Measurements from ENCODE around the gene DDTL. TPM values are rescaled to one million over a fixed set of nuclear protein-coding genes. Genes with fewer than 3 reads are reported as not detected.
A peak's percentile ranks its signal among the peaks of the same experiment; 100 is the strongest.

The DDTL gene
- total and polyA plus RNA-seq, 2 of the 4 experiments (the other 2 are of a cell fraction) = 0.36 to 1.5 TPM

GRCh38 chr22:24005201-24005600 is 38.5 kb downstream of the DDTL start, which contains the start of gene GSTT4:
Gene GSTT4, minus strand, starts transcription at chr22:24005453. Its CDS starts 97 bp downstream, at chr22:24005356.
- Histone ChIP-seq H4K20me1 (ENCODE audit: insufficient read depth, low read length) (no peaks in the 10 kb centered on the region), H2AK5ac (ENCODE audit: low read depth, low read length) (no peak within 1 kb of the TSS; the same call in 1 of the 2 replicates), H3K9ac (ENCODE audit: low read depth, low read length) (no peak within 1 kb of the TSS), H3K4ac (ENCODE audit: low read depth, low read length) (no peak within 1 kb of the TSS), H3K23ac (ENCODE audit: low read depth, low read length) (no peak within 1 kb of the TSS), H4K5ac (ENCODE audit: low read depth, low read length) (no peak within 1 kb of the TSS), H3K27ac (ENCODE audit: insufficient read depth, low read length) (no peak within 1 kb of the TSS), H3K79me1 (ENCODE audit: low read depth in 1 of 2, low read length in 2 of 2) (no peaks in the 10 kb centered on the region), H3K4me2 (ENCODE audit: low read depth, low read length) (no peak within 1 kb of the TSS), H3K36me3 (ENCODE audit: control insufficient read depth, insufficient read depth, low read length) (no peaks in the 10 kb centered on the region), H4K91ac (ENCODE audit: insufficient read depth, low read depth, low read length) (no peak within 1 kb of the TSS), H3K4me3 (ENCODE audit: insufficient read depth, low read depth, low read length) (no peak within 1 kb of the TSS), H3K14ac (replicated peaks; ENCODE audit: low read depth, low read length) (no peak within 1 kb of the TSS), H3K9me1 (ENCODE audit: insufficient read depth, low read length) (no peaks in the 10 kb centered on the region), H3K56ac (ENCODE audit: extremely low read depth, insufficient read depth, low read length) (no peak within 1 kb of the TSS), H3K18ac (ENCODE audit: low read depth, low read length) (no peak within 1 kb of the TSS), H3K4me1 (ENCODE audit: control insufficient read depth, insufficient read depth, low read length) (no peaks in the 10 kb centered on the region), H3K9me3 (ENCODE audit: control insufficient read depth, insufficient read depth, low read length) (no peaks in the 10 kb centered on the region), H2BK120ac (ENCODE audit: low read depth, low read length) (no peak within 1 kb of the TSS), H2AFZ (replicated peaks; ENCODE audit: low read length, poor library complexity) (no peak within 1 kb of the TSS), H2BK20ac (ENCODE audit: low read depth, low read length) (no peak within 1 kb of the TSS), H2BK15ac (ENCODE audit: low read depth, low read length) (no peak within 1 kb of the TSS), H2AK9ac (replicated peaks; ENCODE audit: low read depth, low read length, poor library complexity) (peak within 1 kb of the TSS; percentile 28), H4K8ac (ENCODE audit: low read depth in 2 of 2, low read length in 2 of 2) (no peak within 1 kb of the TSS), H3K27me3 (ENCODE audit: control insufficient read depth, insufficient read depth, low read length) (no peaks in the 10 kb centered on the region; the same call in 1 of the 2 replicates), H2BK5ac (ENCODE audit: low read depth, low read length, poor library complexity, severe bottlenecking) (no peak within 1 kb of the TSS)
- POLR2A ChIA-PET (ENCODE audit: unreplicated experiment) = no interaction called here
- BruUV-seq (replicated peaks) = no TSS peak
- CTCF ChIA-PET = no interaction called here
- 71% methylated on average over 4 of the region's 6 CpGs; no CpG with 5 or more reads in 1 of the 2 experiments for WGBS, 2 experiments (ENCODE audit: extremely low coverage in 2 of 2, insufficient read length in 1 of 2)
- in situ Hi-C loops (cut with MboI; ENCODE audit: low sequenced_read_pairs) = no loop called here
- TF ChIP-seq NFE2L2 (IDR thresholded peaks at IDR 0.05; ENCODE audit: low read depth, low read length) (no peak), CHD1 (IDR thresholded peaks at IDR 0.05; ENCODE audit: low read depth, low read length) (no peak), MAZ (IDR thresholded peaks at IDR 0.05; ENCODE audit: borderline replicate concordance, low read depth, low read length) (no peak), MXI1 (IDR thresholded peaks at IDR 0.05; ENCODE audit: borderline replicate concordance, low read depth, low read length) (no peak), MAFK (IDR thresholded peaks at IDR 0.05; ENCODE audit: low read depth, low read length) (no peak), FOS (IDR thresholded peaks at IDR 0.05; ENCODE audit: low read depth, low read length) (no peak), RCOR1 (IDR thresholded peaks at IDR 0.05; ENCODE audit: insufficient replicate concordance, low read length) (no peak), POLR2A (IDR thresholded peaks at IDR 0.05; ENCODE audit: low read depth, low read length) (no peak), RFX5 (IDR thresholded peaks at IDR 0.05; ENCODE audit: low read depth, low read length) (no peak), BHLHE40 (IDR thresholded peaks at IDR 0.05; ENCODE audit: low read depth, low read length) (no peak), SMC3 (IDR thresholded peaks at IDR 0.05; ENCODE audit: low read depth, low read length) (no peak), RAD21 (IDR thresholded peaks at IDR 0.05; ENCODE audit: low read length) (no peak), ELK1 (IDR thresholded peaks at IDR 0.05; ENCODE audit: borderline replicate concordance, low read depth, low read length) (no peak), CEBPB (IDR thresholded peaks at IDR 0.05; ENCODE audit: low read depth, low read length) (no peak)
- TF ChIP-seq, protein P1, sequence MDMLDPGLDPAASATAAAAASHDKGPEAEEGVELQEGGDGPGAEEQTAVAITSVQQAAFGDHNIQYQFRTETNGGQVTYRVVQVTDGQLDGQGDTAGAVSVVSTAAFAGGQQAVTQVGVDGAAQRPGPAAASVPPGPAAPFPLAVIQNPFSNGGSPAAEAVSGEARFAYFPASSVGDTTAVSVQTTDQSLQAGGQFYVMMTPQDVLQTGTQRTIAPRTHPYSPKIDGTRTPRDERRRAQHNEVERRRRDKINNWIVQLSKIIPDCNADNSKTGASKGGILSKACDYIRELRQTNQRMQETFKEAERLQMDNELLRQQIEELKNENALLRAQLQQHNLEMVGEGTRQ (IDR thresholded peaks at IDR 0.05; ENCODE audit: low read depth, low read length) = no peak
- TF ChIP-seq, protein P2, sequence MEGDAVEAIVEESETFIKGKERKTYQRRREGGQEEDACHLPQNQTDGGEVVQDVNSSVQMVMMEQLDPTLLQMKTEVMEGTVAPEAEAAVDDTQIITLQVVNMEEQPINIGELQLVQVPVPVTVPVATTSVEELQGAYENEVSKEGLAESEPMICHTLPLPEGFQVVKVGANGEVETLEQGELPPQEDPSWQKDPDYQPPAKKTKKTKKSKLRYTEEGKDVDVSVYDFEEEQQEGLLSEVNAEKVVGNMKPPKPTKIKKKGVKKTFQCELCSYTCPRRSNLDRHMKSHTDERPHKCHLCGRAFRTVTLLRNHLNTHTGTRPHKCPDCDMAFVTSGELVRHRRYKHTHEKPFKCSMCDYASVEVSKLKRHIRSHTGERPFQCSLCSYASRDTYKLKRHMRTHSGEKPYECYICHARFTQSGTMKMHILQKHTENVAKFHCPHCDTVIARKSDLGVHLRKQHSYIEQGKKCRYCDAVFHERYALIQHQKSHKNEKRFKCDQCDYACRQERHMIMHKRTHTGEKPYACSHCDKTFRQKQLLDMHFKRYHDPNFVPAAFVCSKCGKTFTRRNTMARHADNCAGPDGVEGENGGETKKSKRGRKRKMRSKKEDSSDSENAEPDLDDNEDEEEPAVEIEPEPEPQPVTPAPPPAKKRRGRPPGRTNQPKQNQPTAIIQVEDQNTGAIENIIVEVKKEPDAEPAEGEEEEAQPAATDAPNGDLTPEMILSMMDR (conservative IDR thresholded peaks at IDR 0.05; ENCODE audit: low read depth, low read length) = no peak
- intact Hi-C loops (cut with micrococcal nuclease) = no loop called here
- no peak for ATAC-seq (ENCODE audit: low read depth)
- dilution Hi-C loops (cut with HindIII; ENCODE audit: low sequenced_read_pairs, unreplicated experiment) = no loop called here
- DNase-seq = no peak

All from IMR-90 (cell line).